Muscle of back (tissue), 11 donors: ENCODE measurements around the gene MAP3K4. TPM values are rescaled to one million over a fixed set of nuclear protein-coding genes. Genes with fewer than 3 reads are reported as not detected.
"Not testable (repeated sequence)": the region's sequence is repeated elsewhere in the genome, so short reads cannot be mapped to it uniquely, and the experiment has no call there.

Source experiments
- DNase-seq, 3 donors: peaks; one replicate each; pipeline versions ENCODE4 v3.0.0 to v3.0.0-alpha.2; 2013
- polyA plus RNA-seq, 10 donors: library from polyadenylated mRNA; unstranded; fragments of 120-200 nt; gene quantifications; one replicate each; pipeline ENCODE4 v1.2.1, GENCODE V29; 2013; ENCODE audit not compliant: insufficient read length in 10 of 10

MAP3K4 gene
- polyA plus RNA-seq, 10 donors, result 15.0 to 29.1 (median 22.0) TPM

- DNase-seq, result no peak
Measured at GRCh38 chr6:160971171-160971570, 20.4 kb upstream of the MAP3K4 start.

DNA sequence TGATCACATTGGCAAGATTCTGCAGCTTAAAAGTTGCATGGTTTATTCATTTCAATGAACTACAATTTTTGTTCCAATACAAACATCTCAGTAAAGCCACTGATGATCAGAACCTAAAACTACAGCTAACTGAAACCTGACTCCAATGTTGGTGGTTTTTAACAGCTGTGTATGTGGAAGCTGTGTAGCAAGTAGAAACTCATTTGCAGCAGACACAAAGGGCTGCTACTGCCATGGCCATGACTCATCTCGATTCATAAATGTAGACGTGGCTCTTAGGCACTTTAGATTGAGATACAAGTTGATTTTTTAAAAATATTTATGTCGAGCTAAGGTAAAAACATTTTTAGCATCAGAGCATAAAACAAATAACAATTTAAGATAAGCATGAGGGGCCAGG lies 19.5 kb upstream of the MAP3K4 start:
- peak in 2 of 3 donors; percentile 46 to 81 for DNase-seq

- not testable (repeated sequence) for DNase-seq
Measured at GRCh38 chr6:160972594-160972993, 19.0 kb upstream of the MAP3K4 start.

GRCh38 chr6:160973311-160974250 lies 18.0 kb upstream of the MAP3K4 start:
- DNase-seq, result peak; percentile 29 to 72 (median 42)

DNA sequence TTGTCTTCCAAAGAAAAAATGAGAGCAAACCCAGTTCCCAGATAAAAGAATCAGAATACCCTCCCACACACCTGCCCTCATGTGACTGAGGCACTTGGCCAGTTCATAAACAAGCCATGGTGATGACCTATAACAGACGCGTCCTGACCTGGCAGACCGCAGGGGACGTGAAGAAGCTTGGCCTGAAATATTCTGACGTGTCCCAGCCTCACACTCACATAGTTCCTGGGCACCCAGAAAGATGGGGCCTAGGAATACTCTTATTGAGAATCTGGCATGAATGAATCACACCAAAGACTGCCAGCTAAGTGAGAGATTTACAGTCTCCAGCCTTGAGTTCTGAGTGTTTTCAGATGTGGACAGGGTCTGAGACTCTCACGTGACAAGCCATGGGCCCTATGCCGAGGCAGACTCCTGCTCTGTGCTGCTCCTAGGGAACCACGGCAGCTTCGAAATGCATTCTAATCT lies 17.2 kb upstream of the MAP3K4 start:
- peak; percentile 84 to 94 (median 84) for DNase-seq

GRCh38 chr6:160975162-160975561 lies 16.4 kb upstream of the MAP3K4 start:
- no peak for DNase-seq

DNA sequence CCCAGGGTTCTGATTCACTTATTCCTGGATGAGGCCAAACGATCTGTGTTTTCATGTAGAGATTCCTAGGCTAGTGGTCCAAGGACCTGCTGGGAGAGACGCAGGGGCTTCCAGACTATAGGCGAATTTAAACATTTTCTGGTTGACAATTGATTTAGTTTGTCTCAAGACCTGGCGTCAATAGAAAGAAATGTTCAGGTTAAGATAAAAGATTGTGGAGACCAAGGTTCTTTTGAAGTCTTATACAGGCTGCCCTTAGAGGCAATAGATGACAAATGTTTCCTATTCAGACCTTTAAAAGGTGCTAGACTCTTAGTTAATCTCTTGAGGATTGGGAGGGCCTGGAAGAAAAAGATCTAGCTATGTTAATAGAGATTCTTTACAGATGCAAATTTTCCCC lies 15.6 kb upstream of the MAP3K4 start:
- DNase-seq, result not testable (repeated sequence)

GRCh38 chr6:160978141-160978901 lies 13.2 kb upstream of the MAP3K4 start:
- DNase-seq, result peak in 1 of 3 donors; percentile 31

GRCh38 chr6:160979061-160979708 lies 12.4 kb upstream of the MAP3K4 start:
- DNase-seq, result no peak

GRCh38 chr6:160983377-160983948 lies 8.1 kb upstream of the MAP3K4 start:
- DNase-seq, result not testable (repeated sequence)

- DNase-seq, result peak in 1 of 3 donors; percentile 25
Measured at GRCh38 chr6:160986851-160987250, 4.7 kb upstream of the MAP3K4 start.

GRCh38 chr6:160987265-160987664 lies 4.3 kb upstream of the MAP3K4 start:
- DNase-seq, result no peak

DNA sequence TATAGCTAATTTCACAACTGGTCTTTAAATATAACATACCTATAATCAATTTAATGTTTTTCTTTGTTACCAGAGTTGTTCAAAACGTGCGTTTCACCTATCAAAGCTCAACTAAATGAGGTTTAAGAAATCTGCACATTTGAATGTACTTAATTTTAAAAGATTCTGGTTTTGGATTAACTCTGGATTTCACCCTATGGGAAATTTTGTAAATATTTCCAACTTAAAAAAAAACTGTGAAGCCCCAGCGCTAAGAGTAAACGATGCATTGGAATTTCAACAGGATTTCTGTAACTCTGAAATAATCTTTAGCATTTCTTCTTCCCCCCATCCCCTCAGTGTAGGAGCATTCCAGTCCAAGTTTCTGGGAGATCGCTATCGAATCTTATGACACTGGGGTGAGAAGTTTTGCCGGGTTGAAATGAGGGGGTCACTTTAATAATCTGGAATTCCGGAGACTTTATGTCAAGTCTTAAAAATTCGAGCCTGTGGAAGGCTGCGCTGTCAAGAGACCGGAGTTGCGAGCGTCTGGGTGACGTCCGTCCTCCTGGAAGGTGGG lies 643 bp upstream of the MAP3K4 start:
- no peak for DNase-seq

DNA sequence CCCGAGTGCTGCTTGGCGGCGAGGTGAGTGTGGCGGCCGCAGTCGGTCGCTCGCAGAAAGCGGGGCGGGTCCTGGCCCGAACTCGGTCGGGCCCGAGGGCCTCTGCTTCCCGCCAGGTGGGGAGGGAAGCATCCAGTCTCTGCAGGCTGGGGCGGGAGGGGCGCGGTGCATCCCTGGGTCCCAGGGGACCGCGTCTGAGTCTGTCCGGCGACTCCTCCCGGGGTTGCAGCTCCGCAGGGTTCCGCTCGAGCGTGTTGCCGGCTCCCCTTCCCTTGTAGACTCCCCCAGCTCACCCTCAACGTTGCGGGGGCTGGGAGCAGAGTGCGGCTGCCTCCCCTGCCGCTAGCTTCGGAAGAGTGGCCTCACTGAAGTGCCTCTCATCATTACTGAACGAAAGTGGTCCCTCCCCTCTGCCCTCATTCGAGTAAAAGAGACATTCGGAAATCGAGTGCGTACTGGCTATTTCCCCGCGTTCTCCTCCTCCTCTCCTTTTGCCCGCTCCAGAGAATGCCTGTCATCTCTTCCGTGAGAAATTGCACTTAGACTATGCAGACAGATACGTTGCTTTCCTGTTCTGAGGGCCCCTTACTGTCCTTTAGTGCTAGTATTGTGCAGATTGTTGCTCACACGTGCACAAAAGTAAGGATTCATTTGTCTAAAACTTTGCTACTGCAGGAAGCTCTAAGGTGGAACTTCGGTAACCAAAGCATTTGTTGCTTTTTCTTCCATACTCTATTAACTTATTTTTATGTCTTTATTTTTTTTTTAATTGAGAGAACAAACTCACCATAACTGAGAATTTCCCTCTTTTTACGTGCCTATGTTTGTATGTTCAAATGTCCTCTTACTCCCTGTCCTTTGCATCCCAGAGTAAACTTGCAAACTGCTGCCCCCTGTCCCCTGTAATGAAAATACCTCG lies 751 bp downstream of the MAP3K4 start:
- DNase-seq, result peak; percentile 64 to 90 (median 75)

GRCh38 chr6:160992980-160993314 lies 1.4 kb downstream of the MAP3K4 start:
- no peak for DNase-seq

DNA sequence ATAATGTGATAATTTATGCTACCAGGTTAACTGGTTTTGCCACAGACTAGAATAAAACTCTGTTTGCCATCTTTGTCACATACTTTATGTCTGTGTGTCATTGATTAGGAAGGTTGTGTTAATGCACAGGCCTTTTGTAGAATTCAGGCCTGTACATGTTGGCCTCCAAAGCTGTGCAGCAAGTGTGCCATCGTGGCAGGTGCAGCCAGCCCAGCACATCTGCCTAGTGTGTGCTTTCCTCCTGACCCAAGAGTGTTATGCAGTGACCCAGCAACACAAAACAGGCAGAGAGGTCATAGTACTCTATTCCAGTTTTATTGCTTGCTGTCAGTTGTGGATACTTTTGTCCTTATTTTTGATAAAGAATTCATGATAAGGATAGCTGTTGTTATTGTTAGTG lies 3.7 kb downstream of the MAP3K4 start:
- DNase-seq, result no peak

DNA sequence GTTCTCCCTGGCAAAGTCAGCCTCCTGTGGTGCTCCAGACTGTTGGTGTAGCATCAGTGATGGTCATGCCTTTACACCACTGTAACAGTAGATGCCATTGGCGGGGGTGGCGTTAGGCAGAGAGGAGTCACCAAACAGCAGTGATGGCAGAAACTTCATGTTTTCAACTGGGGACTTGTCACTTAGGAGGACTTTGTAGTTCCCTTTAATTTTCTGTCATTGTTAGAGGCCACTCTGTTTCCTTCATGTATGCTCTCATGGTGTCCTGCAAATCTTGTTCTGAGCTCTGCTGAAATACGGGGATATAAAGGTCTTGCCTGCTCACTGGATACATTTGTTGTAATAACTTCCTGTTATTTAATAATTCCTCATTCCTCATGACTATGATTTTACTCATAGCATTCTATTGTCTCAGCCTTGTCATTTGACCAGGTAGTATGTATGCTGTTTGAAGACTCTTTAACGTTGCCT lies 4.6 kb downstream of the MAP3K4 start:
- no peak for DNase-seq

GRCh38 chr6:160998217-160998616 lies 6.6 kb downstream of the MAP3K4 start:
- no peak for DNase-seq

DNA sequence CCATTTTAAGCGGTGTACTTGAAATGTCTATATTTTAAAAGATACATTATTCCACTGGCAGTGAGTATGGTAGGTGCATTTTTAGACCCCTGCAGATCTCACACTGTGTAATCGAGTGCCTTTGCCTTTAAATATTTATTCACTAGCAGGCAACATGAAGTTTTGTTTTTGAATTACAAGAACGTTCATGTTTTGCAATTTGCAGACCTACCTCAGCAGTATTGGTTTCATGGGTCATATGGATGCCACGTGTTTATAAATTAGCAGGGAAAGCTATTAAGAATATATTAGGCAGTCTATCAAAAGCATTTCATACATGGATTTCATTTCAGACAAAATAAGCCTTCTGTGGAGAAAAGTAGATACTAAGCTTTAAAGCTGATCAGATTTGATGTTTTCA lies 7.2 kb downstream of the MAP3K4 start:
- no peak for DNase-seq

DNA sequence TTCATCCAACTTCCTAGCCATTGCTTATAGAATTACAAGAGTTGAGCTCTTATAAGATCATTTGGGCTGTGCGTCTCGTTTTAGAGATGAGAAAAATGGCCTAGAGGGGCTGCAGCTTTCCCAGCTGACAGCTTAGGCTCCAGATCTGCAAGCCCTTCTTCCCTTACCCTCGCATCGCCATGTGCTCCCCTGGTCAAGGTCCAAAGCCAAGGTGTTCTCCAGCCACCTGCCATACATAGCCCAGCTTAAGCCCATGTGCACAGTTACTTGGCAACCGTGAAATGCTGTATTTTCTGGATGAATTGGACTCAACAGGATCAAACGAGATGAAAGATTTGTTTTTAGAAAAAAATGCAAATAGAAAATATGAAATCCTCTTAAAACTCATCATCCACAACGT lies 7.9 kb downstream of the MAP3K4 start:
- DNase-seq, result no peak
